Thyroid gland (tissue), 4 donors: ENCODE data around the gene CD48.

Experiments used
- POLR2A ChIP-seq, 2 donors: fragments of 450-650 bp; IDR thresholded peaks; one replicate each; pipeline ENCODE4 v1.6.1; 2017; ENCODE audit warnings: antibody characterized with exemption in 2 of 2, mild to moderate bottlenecking in 2 of 2, moderate library complexity in 1 of 2
- TF ChIP-seq, protein P1 (sequence below), 6 experiments: fragments of 200-600 bp in 3 of 6; fragments of 450-650 bp in 3 of 6; sonication (generic) in 3 of 6; IDR thresholded peaks; one replicate each; pipeline ENCODE4 v1.5.1; 2016 to 2019; ENCODE audit warnings: antibody characterized with exemption in 6 of 6, mild to moderate bottlenecking in 2 of 6, inconsistent platforms in 1 of 6, moderate library complexity in 1 of 6

DNA sequence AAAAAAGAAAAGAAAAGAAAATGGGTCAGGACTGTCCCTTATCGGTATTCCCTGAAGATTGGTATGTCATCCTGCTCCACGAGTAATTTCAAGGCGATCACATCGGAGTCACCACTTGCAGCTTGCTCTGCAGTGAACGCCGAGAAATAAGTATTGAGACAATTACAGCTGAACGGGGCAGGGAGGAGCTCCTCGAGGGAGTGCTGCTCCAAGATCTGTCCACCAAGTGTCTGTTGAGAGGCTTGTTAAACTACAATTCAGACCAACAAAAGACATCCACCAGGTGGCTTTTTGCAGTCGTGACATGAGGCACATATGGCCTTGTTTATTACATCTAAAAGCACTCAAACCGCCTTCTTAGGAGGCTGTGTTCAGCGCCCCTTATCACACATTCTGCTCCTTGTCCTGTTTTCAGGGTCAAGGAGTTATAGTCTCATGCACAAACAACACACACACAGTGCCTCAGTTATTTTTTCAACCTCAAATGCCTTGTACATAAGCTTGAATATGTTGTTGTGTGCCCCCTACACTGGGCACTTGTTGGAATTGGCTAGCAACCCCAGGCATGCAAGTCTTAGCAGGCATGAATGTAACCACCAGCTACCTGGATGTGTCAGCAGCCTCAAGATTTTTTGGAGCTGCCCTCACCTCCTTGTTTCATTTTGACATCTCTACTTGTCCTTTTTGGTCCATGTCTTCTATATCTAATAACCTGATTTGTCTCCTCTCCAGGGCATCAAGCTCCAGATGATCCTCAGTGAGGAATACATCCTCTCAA lies 13.0 kb upstream of the CD48 start:
- no peak for TF ChIP-seq POLR2A (IDR thresholded peaks at IDR 0.05)
- TF ChIP-seq, protein P1, sequence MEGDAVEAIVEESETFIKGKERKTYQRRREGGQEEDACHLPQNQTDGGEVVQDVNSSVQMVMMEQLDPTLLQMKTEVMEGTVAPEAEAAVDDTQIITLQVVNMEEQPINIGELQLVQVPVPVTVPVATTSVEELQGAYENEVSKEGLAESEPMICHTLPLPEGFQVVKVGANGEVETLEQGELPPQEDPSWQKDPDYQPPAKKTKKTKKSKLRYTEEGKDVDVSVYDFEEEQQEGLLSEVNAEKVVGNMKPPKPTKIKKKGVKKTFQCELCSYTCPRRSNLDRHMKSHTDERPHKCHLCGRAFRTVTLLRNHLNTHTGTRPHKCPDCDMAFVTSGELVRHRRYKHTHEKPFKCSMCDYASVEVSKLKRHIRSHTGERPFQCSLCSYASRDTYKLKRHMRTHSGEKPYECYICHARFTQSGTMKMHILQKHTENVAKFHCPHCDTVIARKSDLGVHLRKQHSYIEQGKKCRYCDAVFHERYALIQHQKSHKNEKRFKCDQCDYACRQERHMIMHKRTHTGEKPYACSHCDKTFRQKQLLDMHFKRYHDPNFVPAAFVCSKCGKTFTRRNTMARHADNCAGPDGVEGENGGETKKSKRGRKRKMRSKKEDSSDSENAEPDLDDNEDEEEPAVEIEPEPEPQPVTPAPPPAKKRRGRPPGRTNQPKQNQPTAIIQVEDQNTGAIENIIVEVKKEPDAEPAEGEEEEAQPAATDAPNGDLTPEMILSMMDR (IDR thresholded peaks at IDR 0.05), result no peak
